Spinal cord (tissue), 10 donors: Measurements from ENCODE around the gene DNLZ. TPM values are rescaled to one million over a fixed set of nuclear protein-coding genes. Genes with fewer than 3 reads are reported as not detected.

Experiments
- DNase-seq, 6 donors: peaks; one replicate each; pipeline versions ENCODE4 v3.0.0 to v3.0.0-alpha.2; 2013 to 2015; ENCODE audit warnings: low spot score in 6 of 6, low read depth in 4 of 6
- H3K27ac ChIP-seq: one replicate; pipeline ENCODE4 v1.5.1; 2013; ENCODE audit warnings: low read depth, low read length, control low read depth
- H3K27me3 ChIP-seq: one replicate; pipeline ENCODE4 v1.6.1; 2013; ENCODE audit warnings: low read length; ENCODE audit not compliant: control insufficient read depth, insufficient read depth
- H3K36me3 ChIP-seq: one replicate; pipeline ENCODE4 v1.6.1; 2013; ENCODE audit warnings: low read length; ENCODE audit not compliant: control insufficient read depth, insufficient read depth
- H3K4me1 ChIP-seq: one replicate; pipeline ENCODE4 v1.6.1; 2013; ENCODE audit warnings: low read length; ENCODE audit not compliant: control insufficient read depth, insufficient read depth
- H3K4me3 ChIP-seq: one replicate; pipeline ENCODE4 v1.5.1; 2013; ENCODE audit warnings: low read depth, low read length, control low read depth
- H3K9me3 ChIP-seq: one replicate; pipeline ENCODE4 v1.6.1; 2013; ENCODE audit warnings: low read length; ENCODE audit not compliant: control insufficient read depth, insufficient read depth
- WGBS: methylation state at CpG from one replicate; pipeline ENCODE4 v1.1.5; 2013; ENCODE audit warnings: missing lambda C conversion rate; ENCODE audit not compliant: insufficient coverage; 5-methylcytosine and 5-hydroxymethylcytosine counted together
- polyA plus RNA-seq, 2 donors: library from polyadenylated mRNA; unstranded; fragments of 120-200 nt; gene quantifications; one replicate each; pipeline ENCODE4 v1.2.1, GENCODE V29; 2013; ENCODE audit not compliant: insufficient read length in 2 of 2
- total RNA-seq, 2 donors: library from RNA; depleted of rRNA in 1 of 2; stranded (reverse); fragments of 120-200 nt in 1 of 2; fragments of >200 nt in 1 of 2; gene quantifications; one replicate each; pipeline versions ENCODE4 v1.2.3 to v1.2.4, GENCODE V29; 2013 to 2014
- donor health status: healthy.

DNLZ gene
- total and polyA plus RNA-seq, 4 donors = 6.2 to 35.6 (median 29.3) TPM

GRCh38 chr9:136405481-136405880 is 41.9 kb upstream of the DNLZ start:
- 93% methylated on average over 2 of the region's 7 CpGs for WGBS
- H3K27me3 ChIP-seq = no peaks in the 10 kb centered on the region
- H3K4me3 ChIP-seq = no peak overlapping the region
- peaks cover 20% of the 10 kb centered on the region for H3K4me1 ChIP-seq
- no peak for DNase-seq
- no peaks in the 10 kb centered on the region for H3K9me3 ChIP-seq
- no peak overlapping the region for H3K27ac ChIP-seq
- H3K36me3 ChIP-seq = peaks cover 74% of the 10 kb centered on the region

GRCh38 chr9:136404801-136405136 is 41.2 kb upstream of the DNLZ start:
- no peak overlapping the region for H3K27ac ChIP-seq
- H3K4me1 ChIP-seq = peaks cover 21% of the 10 kb centered on the region
- peaks cover 74% of the 10 kb centered on the region for H3K36me3 ChIP-seq
- no peak overlapping the region for H3K4me3 ChIP-seq
- DNase-seq = no peak
- H3K27me3 ChIP-seq = no peaks in the 10 kb centered on the region
- H3K9me3 ChIP-seq = no peaks in the 10 kb centered on the region
- 91% methylated on average over 14 of the region's 14 CpGs for WGBS

DNA sequence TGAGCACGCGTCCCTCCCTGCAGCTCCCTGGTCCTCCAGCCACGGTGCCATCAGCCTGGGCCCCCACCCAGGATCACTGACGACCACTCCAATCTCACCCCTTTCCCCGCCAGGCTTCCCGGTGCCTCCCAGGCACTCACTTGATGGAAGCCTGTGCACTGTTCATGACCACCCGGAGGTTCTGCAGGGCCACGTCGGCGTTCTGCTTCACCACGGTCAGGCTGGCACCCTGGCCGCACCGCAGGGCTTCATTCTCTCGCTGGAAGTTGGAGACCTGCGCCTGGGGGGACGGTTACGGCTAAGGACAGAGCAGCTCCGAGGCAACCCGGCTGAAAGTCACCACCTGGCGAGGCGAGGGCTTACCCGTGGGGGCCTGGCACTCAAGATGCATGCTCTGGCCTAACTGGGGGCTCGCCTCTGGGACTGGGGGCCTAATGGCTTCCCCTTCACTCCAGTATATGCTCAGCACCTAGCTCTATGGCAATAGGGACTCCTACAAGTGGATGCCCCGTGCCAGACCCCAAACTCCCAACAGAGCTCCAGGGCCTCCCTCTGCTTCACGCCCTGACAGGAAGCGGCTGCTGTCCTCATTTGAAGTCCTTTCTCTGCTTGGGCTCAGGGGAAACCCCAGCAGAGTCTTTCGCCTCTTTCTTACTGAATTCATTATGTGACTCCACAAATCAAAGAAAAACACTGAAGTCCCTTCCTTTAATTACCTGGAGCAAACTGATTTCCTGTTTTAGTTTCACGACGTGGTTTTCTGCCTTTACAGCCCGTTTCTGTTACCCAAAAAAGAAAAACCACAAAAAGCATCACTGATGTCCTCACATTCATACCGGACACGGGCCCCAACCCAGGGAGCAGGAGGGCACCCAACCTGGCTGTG is 40.6 kb upstream of the DNLZ start:
- Histone ChIP-seq H3K27ac (no peak overlapping the region), H3K27me3 (no peaks in the 10 kb centered on the region), H3K4me3 (no peak overlapping the region), H3K36me3 (peaks cover 77% of the 10 kb centered on the region), H3K9me3 (no peaks in the 10 kb centered on the region), H3K4me1 (peaks cover 19% of the 10 kb centered on the region)
- 92% methylated on average over 32 of the region's 32 CpGs for WGBS
- no peak for DNase-seq

DNA sequence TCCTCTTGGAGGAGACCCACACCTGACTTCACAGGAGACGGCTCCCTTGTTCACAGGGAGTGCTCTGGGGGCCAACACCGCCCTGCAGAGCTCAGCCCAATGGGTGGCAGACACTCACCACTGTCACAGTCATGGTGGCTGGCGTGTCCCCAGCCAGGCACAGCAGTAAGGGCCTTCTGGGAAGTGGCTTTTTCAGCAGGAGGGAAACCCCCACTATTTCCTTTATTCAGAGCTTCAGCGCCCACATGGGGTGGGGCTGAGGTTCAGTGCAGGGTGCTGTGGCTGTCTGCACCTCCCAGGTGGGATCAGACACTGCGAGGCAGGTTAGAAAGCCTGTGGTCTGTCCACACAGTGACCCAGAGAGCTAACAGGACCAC is 40.0 kb upstream of the DNLZ start:
- no peaks in the 10 kb centered on the region for H3K9me3 ChIP-seq
- H3K36me3 ChIP-seq = peaks cover 78% of the 10 kb centered on the region
- 100% methylated on average over 5 of the region's 5 CpGs for WGBS
- no peaks in the 10 kb centered on the region for H3K27me3 ChIP-seq
- no peak overlapping the region for H3K27ac ChIP-seq
- no peak for DNase-seq
- no peak overlapping the region for H3K4me3 ChIP-seq
- peaks cover 19% of the 10 kb centered on the region for H3K4me1 ChIP-seq

- DNase-seq = no peak
- peaks cover 77% of the 10 kb centered on the region for H3K36me3 ChIP-seq
- 82% methylated on average over 10 of the region's 13 CpGs for WGBS
Observed at GRCh38 chr9:136402067-136402466, 38.5 kb upstream of the DNLZ start.

DNA sequence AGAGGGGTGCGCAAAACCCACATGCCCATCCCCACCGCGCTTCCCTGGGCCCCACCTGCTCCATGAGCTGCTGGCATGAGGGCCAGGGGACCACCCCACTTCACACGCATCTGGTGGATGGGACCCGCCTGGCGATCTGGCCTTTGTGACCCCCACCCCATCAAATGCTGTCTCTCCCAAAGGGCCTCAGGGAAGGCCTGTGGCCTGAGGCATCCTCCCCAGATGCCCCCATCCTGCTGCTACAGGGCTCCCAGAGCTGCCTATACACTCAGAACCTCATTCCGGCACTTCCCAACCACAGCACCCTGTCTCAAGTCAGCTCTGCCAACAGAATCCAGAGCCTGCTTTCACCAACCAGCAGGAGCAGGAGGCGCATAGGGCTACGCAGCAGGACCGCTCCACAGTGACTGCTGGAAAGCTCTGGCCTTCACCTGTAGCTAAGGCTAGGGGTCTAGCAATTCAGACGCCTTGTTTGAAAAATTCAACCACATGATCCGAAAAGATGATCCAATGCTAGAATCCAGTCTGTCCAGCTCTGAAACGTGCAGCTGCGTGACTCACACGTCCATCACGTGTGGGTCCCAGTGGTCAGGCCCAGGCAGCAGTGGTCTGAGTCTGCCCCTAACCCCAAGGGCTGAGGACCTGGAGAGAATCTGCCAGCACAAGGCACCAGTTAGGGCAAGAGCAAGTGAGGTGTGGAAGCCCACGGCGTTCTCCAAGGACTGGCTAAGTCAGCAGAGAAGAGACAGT is 37.8 kb upstream of the DNLZ start:
- Histone ChIP-seq H3K4me3 (no peak overlapping the region), H3K4me1 (peaks cover 21% of the 10 kb centered on the region), H3K9me3 (no peaks in the 10 kb centered on the region), H3K27me3 (no peaks in the 10 kb centered on the region), H3K36me3 (peaks cover 78% of the 10 kb centered on the region), H3K27ac (no peak overlapping the region)
- no peak for DNase-seq
- WGBS = 90% methylated on average over 17 of the region's 18 CpGs

More at GRCh38 chr9:136402067-136402466, 38.5 kb upstream of the DNLZ start:
- Histone ChIP-seq H3K27me3 (no peaks in the 10 kb centered on the region), H3K27ac (no peak overlapping the region), H3K4me1 (peaks cover 21% of the 10 kb centered on the region), H3K4me3 (no peak overlapping the region), H3K9me3 (no peaks in the 10 kb centered on the region)

DNA sequence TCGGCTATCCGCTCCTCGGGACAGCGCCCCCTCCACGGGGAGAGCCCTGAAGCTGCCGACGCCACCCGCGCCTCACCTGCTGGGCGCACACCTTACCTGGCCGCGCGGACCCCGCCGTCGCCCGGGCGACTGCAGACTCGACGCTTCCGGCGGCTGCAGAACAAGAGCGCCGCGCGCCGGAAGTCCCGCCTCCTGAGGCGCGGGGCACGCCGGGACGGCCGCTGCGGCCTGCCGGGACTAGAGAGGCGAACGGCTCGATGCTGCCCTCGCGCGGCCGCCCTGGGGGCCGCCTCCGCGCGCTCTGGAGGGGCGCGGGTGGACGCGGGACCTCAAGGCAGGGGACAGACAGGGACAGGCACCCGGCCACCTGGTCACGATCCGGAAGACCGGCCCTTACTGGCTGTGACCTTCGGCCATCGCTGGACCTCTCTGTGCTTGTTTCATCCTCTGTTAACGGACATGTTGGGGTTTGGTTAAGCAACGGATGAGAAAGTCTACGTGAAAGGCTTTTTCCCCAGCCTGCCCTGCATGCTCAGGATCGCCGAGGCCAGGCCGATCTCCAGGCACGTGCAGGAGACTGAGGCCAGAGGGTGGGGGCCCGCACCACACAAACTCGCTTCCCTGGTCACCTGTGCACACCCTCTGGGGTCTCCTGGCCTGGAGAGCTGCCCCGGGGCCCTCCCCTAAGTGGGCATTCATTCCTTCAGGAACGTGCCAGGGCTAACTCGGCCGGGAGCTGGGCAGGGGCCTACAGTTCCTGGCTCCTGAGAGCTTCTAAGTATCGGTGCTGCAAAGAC is 36.7 kb upstream of the DNLZ start, which contains the start of gene SNAPC4:
Gene SNAPC4 (minus strand): TSS at position 133 of the 797 bp plus-strand sequence. CDS start 1,742 bp downstream, outside the sequence.
- peaks cover 79% of the 10 kb centered on the region for H3K36me3 ChIP-seq
- H3K4me1 ChIP-seq = peaks cover 21% of the 10 kb centered on the region
- peak; percentile 49 to 96 (median 78) for DNase-seq
- H3K4me3 ChIP-seq = peak within 1 kb of the TSS; percentile 62
- H3K9me3 ChIP-seq = no peaks in the 10 kb centered on the region
- no peaks in the 10 kb centered on the region for H3K27me3 ChIP-seq
- H3K27ac ChIP-seq = no peak within 1 kb of the TSS
- 8% methylated on average over 71 of the region's 71 CpGs for WGBS

DNA sequence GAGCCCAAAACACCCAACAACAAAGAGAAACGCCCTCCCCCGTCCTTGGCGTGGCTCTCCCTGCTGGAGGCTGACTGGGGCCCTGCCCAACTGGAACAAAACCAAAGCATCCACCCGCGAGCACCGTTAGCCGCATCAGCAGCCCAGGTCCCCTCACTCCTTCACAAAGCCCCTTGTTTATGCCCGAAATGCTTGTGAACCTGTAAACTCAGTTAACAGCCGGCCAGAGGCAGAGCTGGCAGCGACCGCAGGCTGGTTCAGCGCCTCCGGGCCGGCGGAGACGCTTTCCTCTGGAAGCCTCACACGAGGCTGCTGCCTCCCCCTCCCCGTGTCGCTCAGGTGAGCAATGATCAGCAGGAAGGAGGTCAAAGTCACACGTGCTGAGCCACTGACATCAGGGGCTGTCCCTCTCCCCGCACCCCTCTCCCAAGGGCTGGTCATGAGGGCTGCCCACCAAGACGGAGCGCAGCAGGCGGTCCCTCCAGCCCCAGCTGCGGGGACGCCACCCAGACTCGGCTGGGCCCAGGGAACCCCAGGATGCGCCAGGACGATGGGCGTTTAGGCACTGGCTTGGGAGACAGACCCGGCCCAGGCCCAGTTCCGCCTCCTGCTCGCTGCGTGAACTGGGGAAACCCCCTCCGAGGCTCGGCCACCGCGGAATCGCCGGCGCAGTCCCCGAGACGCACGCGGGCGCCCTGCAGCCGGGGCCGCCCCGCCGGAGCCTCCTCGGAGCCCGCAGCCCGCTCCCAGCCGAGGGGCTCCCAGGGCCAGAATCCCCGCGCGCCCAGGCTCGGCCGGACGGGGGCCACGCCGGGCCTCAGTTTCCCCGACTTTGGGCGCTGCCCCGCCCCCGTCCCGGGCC is 35.9 kb upstream of the DNLZ start:
- no peaks in the 10 kb centered on the region for H3K9me3 ChIP-seq
- peaks cover 79% of the 10 kb centered on the region for H3K36me3 ChIP-seq
- 2% methylated on average over 67 of the region's 67 CpGs for WGBS
- no peaks in the 10 kb centered on the region for H3K27me3 ChIP-seq
- H3K27ac ChIP-seq = no peak overlapping the region
- H3K4me3 ChIP-seq = peak overlapping the region; percentile 62
- peaks cover 21% of the 10 kb centered on the region for H3K4me1 ChIP-seq
- no peak for DNase-seq

GRCh38 chr9:136398286-136398685 is 34.7 kb upstream of the DNLZ start:
- Histone ChIP-seq H3K36me3 (peaks cover 79% of the 10 kb centered on the region), H3K4me1 (peaks cover 21% of the 10 kb centered on the region), H3K9me3 (no peaks in the 10 kb centered on the region), H3K27ac (no peak overlapping the region), H3K4me3 (no peak overlapping the region), H3K27me3 (no peaks in the 10 kb centered on the region)
- no peak for DNase-seq
- WGBS = 98% methylated on average over 12 of the region's 12 CpGs
